Measurements from ENCODE around the gene CDC7. TPM values are rescaled to one million over a fixed set of nuclear protein-coding genes. Genes with fewer than 3 reads are reported as not detected.

Gene CDC7
- total RNA-seq, 1 donor from 2014 or later = 2.7 TPM

DNA sequence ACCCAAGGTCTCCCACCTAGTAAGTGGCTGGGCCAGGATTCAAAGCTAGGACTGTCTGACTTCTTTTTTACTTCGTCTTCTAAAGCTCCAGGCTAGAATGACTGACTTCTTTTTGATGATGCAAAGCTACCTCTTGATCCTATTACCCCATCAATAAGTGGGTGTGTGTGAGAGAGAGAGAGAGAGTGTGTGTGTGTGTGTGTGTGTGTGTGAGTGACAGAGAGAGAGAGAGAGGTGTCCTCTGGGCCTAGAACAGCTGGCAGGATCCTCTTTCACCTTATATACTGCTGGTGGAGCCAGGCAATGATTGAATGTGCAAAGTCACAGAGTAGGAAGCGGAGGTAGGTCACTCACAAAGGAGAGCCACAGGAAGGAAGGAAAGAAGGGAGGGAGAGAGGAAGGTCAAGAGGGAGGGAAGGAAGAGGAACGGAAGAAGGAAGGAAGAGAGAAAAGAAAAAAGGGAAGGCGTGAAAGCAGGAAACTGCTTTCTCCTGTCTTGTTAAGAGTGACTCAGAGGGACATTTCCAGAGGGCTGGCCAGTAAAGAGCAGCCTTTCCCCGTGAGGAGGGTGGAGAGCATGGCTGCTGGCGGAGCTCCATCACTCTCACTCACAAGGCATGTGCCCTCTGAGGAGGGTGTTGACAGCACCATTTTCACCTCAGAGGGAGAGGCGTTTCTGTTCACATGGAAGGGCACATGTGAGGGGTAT, 68.9 kb downstream of the CDC7 start:
- Histone ChIP-seq H3K27me3 (no peaks in the 10 kb centered on the region), H3K36me3 (no peaks in the 10 kb centered on the region), H3K27ac (peak overlapping the region; percentile 64 to 76), H3K4me1 (peaks cover 0 to 10% of the 10 kb centered on the region in 2 donors), H3K9me3 (no peaks in the 10 kb centered on the region), H3K4me3 (no peak overlapping the region)
- TF ChIP-seq, protein P1, sequence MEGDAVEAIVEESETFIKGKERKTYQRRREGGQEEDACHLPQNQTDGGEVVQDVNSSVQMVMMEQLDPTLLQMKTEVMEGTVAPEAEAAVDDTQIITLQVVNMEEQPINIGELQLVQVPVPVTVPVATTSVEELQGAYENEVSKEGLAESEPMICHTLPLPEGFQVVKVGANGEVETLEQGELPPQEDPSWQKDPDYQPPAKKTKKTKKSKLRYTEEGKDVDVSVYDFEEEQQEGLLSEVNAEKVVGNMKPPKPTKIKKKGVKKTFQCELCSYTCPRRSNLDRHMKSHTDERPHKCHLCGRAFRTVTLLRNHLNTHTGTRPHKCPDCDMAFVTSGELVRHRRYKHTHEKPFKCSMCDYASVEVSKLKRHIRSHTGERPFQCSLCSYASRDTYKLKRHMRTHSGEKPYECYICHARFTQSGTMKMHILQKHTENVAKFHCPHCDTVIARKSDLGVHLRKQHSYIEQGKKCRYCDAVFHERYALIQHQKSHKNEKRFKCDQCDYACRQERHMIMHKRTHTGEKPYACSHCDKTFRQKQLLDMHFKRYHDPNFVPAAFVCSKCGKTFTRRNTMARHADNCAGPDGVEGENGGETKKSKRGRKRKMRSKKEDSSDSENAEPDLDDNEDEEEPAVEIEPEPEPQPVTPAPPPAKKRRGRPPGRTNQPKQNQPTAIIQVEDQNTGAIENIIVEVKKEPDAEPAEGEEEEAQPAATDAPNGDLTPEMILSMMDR (IDR thresholded peaks at IDR 0.05) = no peak
- DNase-seq (ENCODE audit: low spot score in 2 of 2) = peak; percentile 62 to 93
- intact Hi-C loops (cut with DNase I) = loop anchor here (1.0 to 5.0 kb wide), 4 partner anchors 16 to 318 kb away; partner anchors contain the start of gene TGFBR3

DNA sequence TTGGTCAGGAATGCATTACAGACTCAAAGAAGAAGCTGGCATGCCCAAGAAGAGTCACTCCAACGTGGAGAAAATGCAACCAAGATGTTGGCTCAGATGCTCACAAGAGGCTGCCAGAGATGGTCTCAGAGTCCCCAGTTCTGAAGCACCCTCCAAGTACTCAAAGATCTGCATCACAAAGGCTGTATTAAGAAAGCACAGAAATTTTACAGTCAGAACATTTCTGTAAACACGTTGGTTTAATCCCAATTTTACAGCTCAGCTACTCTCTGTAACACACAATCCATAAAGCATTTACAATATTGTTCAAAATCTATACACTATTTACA, 69.4 kb downstream of the CDC7 start:
- intact Hi-C loops (cut with DNase I) = loop anchor here (1.0 to 5.0 kb wide), 2 partner anchors 17 to 127 kb away; no protein-coding TSS in a partner anchor
- Histone ChIP-seq H3K4me1 (peaks cover 0 to 10% of the 10 kb centered on the region in 2 donors), H3K9me3 (no peaks in the 10 kb centered on the region), H3K36me3 (no peaks in the 10 kb centered on the region), H3K4me3 (no peak overlapping the region), H3K27me3 (no peaks in the 10 kb centered on the region), H3K27ac (peak overlapping the region; percentile 64 to 76)
- TF ChIP-seq, protein P1 (IDR thresholded peaks at IDR 0.05) = no peak
- no peak for DNase-seq (ENCODE audit: low spot score in 2 of 2)

DNA sequence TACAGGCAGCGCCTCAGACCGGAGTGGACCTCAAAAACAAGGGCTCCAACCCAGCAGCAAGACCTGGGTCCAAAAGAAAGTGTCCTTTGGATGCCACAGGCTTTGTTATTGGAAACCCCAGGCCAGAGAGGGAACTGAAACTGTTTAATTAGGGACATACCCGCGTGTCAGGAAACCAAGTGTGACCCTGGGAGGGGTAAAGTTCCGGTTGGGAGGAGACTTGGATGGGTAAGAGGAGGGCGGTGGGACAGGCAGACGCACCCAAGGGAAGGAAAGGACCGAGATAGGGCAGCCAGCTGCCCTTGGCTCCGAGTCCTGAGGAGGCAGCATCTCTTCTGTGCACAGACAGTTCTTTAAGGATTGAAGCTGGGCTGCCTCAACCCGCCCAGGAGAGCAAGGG, 71.4 kb downstream of the CDC7 start:
- no peak for DNase-seq (ENCODE audit: low spot score in 2 of 2)
- Histone ChIP-seq H3K27ac (no peak overlapping the region), H3K4me1 (peaks cover 0 to 10% of the 10 kb centered on the region in 2 donors), H3K27me3 (no peaks in the 10 kb centered on the region), H3K4me3 (no peak overlapping the region), H3K9me3 (no peaks in the 10 kb centered on the region), H3K36me3 (no peaks in the 10 kb centered on the region)
- TF ChIP-seq, protein P1 (IDR thresholded peaks at IDR 0.05) = no peak
- intact Hi-C loops (cut with DNase I) = loop anchor here (5.0 kb wide), 1 partner anchor 125 kb away; no protein-coding TSS in a partner anchor

Other genes starting within 250 kb of the CDC7 start
- gene HFM1, start 96.0 kb upstream of the CDC7 start, total RNA-seq = 0.32 TPM

All from ascending aorta (tissue), 2 donors.